HFF-Myc (cell line): ENCODE data around the gene RAB13.
"Not testable (repeated sequence)": the region's sequence is repeated elsewhere in the genome, so short reads cannot be mapped to it uniquely, and the experiment has no call there.

Source experiments
- DNase-seq: peaks from one replicate; pipeline ENCODE4 v3.0.0-alpha.2; 2011; ENCODE audit warnings: low read depth; ENCODE audit errors: extremely low read depth
- H3K4me3 ChIP-seq: replicated peaks from 2 replicates; pipeline ENCODE4 v1.5.1; 2011; ENCODE audit warnings: low read depth, mild to moderate bottlenecking, control low read depth, low read length
- CTCF ChIP-seq: IDR thresholded peaks from 2 replicates; pipeline ENCODE4 v1.5.1; 2012; ENCODE audit warnings: mild to moderate bottlenecking, low read depth, low read length, control low read depth; ENCODE audit errors: missing control alignments

Gene RAB13

GRCh38 chr1:153990468-153991150 lies 4.5 kb upstream of the RAB13 start, which contains the start of gene RPS27:
RPS27 (plus strand) TSS chr1:153990762; CDS start chr1:153990797, 35 bp downstream.
- DNase-seq: peak; percentile 97
- no peak for TF ChIP-seq CTCF
- peak within 1 kb of the TSS; percentile 79 for H3K4me3 ChIP-seq

- no peak for DNase-seq
- no peak overlapping the region for H3K4me3 ChIP-seq
- no peak for TF ChIP-seq CTCF
Measured at GRCh38 chr1:153987621-153988020, 1.5 kb upstream of the RAB13 start.

- no peak for DNase-seq
- H3K4me3 ChIP-seq: peak overlapping the region; percentile 82
- no peak for TF ChIP-seq CTCF
Measured at GRCh38 chr1:153985341-153985912, 712 bp downstream of the RAB13 start.

- DNase-seq: no peak
- no peak for TF ChIP-seq CTCF
- H3K4me3 ChIP-seq: peak overlapping the region; percentile 82
Measured at GRCh38 chr1:153984123-153984894, 1.8 kb downstream of the RAB13 start.

- H3K4me3 ChIP-seq, DNase-seq: not testable (repeated sequence)
Measured at GRCh38 chr1:153981735-153982134, 4.4 kb downstream of the RAB13 start.

GRCh38 chr1:153979091-153979490 lies 7.0 kb downstream of the RAB13 start:
- not testable (repeated sequence) for H3K4me3 ChIP-seq, DNase-seq

GRCh38 chr1:153978274-153978909 lies 7.7 kb downstream of the RAB13 start:
- H3K4me3 ChIP-seq: peak overlapping the region; percentile 78
- DNase-seq: no peak
- TF ChIP-seq CTCF: no peak
